Fibroblast of skin of left biceps (primary cell): ENCODE measurements around the gene ZSCAN32.

Experiments
- DNase-seq, 2 experiments: peaks; one replicate each; pipeline ENCODE4 v3.0.0-alpha.2; 2013; ENCODE audit warnings: low read depth in 2 of 2

Gene ZSCAN32

DNA sequence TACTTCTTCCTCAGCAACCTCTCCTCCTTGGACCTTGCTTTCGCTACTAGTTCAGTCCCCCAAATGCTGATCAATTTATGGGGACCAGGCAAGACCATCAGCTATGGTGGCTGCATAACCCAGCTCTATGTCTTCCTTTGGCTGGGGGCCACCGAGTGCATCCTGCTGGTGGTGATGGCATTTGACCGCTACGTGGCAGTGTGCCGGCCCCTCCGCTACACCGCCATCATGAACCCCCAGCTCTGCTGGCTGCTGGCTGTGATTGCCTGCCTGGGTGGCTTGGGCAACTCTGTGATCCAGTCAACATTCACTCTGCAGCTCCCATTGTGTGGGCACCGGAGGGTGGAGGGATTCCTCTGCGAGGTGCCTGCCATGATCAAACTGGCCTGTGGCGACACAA is 44.7 kb downstream of the ZSCAN32 start:
- DNase-seq: no peak

DNA sequence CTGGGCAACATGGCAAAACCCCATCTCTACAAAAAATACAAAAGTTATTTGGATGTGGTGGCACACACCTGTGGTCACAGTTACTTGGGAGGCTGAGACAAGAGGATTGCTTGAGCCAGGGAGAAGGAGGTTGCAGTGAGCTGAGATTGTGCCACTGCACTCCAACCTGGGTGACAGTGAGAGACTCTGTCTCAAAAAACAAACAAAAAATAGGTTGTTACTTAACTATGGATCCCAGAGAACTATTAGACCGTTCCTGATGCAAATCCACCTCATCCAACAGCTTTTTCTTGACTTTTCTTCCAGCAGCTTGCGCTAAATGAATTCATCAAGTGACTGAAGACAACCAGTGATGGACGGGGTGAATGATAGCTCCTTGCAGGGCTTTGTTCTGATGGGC is 45.2 kb downstream of the ZSCAN32 start, which contains the start of gene OR2C1:
Gene OR2C1 (plus strand): TSS at position 301 of the 400 bp plus-strand sequence. CDS start 52 bp downstream, at position 353.
- DNase-seq: no peak

DNA sequence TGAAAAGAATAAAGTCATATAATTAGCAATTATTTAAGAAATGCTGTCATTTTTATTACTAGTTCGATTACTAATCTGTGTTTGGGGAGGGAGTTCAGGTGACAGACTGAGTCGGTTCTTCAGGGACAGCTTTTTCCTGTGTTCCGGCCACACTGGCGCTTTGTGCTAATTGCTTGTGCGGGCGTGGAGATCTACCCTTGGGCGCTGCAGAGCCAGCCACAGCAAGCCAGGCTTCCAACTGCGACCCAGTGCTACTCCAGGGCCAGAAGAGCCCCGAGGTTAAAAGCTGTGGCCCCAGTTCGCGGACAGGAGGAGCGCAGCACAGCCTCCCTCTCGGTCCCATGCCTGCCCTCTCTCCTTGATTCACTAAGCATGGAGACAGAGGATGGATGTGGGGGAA is 51.6 kb downstream of the ZSCAN32 start:
- DNase-seq: no peak

DNA sequence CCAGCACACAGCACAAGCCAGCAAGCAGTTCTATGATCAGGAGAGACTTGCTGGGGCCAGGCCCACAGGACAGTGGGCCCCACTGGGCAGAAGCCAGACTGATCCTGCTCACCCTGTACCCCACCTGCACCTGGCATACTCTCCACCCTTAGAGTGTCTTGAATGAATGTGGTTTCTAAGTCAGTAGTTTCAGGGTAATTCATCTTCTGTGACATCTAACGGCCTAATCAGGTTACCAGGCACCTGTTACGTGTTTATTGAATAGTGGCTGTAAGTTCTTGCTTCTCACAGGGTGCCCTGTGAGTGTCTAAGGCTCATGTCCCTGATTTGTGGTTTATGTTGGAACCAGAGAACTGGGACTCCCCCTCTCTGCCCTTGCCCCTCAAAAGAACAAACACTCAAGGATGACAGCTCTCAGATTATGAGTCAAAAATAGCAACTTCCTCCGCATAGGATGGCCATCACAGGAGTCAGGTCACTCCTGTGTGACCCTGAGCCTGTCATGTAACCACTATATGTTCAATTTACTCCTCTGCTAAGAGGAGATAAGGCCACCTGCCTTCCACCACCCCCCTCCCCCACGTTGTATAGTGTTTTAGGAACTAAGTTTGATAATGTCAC is 52.1 kb downstream of the ZSCAN32 start:
- DNase-seq: no peak

DNA sequence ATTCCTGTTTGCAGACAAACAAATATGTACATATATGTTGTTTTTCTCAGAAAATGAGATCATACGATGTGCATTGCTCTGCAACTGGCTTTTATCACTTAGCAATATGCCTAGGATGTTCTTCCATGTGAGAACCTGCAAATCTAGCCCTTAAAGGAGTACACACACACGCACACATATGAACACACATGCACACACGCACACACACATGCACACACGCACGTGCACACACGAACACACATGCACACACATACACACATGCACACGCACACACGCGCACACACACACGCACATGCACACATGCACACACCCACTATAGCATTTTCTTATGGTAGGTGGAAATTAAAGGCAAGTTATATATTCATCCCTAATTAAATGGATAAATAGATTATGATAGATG is 53.2 kb downstream of the ZSCAN32 start:
- DNase-seq: no peak

DNA sequence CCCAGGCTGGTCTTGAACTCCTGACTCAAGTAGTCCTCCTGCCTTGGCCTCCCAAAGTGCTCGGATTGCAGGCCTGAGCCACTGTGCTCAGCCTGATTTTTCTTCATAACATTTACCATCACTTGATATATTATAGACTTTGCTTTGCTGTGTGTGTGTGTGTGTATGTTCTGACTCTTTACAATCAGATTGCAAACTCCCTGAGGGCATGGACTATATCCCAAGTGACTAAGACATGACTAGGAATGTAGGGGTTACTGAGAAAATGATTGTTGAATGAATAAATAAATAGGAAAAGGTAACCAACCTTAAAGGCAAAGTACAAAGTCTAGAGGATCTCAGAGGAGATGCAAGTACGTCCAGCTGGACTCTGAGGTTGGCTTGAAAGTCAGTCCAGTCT is 54.8 kb downstream of the ZSCAN32 start:
- no peak for DNase-seq
